22Rv1 (cell line): ENCODE results near the gene CD101.

ENCODE experiments used
- CTCF ChIP-seq: fragments of 450-650 bp; IDR thresholded peaks from 2 replicates; pipeline ENCODE4 v1.5.1; 2017; ENCODE audit warnings: mild to moderate bottlenecking
- ZFX ChIP-seq: fragments of 450-650 bp; IDR thresholded peaks from 2 replicates; pipeline ENCODE4 v1.6.1; 2017; ENCODE audit warnings: antibody characterized with exemption, borderline replicate concordance

DNA sequence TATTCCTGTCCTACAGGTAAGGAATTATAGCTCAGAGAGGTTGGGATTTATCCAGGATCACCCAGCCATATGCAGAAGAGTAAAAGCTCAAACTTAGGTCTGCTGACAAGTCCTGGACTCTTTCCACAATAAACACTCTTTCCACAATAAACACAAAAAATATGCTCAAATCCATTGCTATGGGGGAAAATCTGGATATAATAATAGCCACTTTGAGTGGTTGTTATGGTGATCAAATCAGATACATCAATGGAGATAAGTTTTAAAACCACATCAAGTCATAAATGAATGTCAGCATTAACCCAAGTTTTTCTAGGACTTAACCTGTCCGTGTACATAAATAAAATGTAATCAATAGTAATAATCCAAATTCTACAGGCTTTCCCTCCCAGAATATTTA is 36.2 kb downstream of the CD101 start:
- TF ChIP-seq CTCF (no peak), ZFX (no peak)
